Measurements from ENCODE around the gene ATF6. TPM values are rescaled to one million over a fixed set of nuclear protein-coding genes. Genes with fewer than 3 reads are reported as not detected.

ATF6 gene
- total and polyA plus RNA-seq, 8 donors = 3.4 to 54.3 (median 13.5) TPM

GRCh38 chr1:161978011-161978790 lies 212.1 kb downstream of the ATF6 start:
- H3K27me3 ChIP-seq = no peaks in the 10 kb centered on the region
- no peak for DNase-seq
- no peak overlapping the region for H3K4me3 ChIP-seq
- H3K36me3 ChIP-seq = no peaks in the 10 kb centered on the region
- no peaks in the 10 kb centered on the region for H3K9me3 ChIP-seq
- intact Hi-C loops (cut with DNase I; ENCODE audit: low total_unique reads) = no loop called here
- peaks cover 0 to 9% (median 4%) of the 10 kb centered on the region in 4 donors for H3K4me1 ChIP-seq
- TF ChIP-seq EP300 (IDR thresholded peaks at IDR 0.05) (no peak), POLR2AphosphoS5 (IDR thresholded peaks at IDR 0.05) (no peak), CTCF (IDR thresholded peaks at IDR 0.05) (no peak), POLR2A (IDR thresholded peaks at IDR 0.05) (no peak)
- H3K27ac ChIP-seq = no peak overlapping the region
- WGBS, 5 donors = 90 to 92% (median 91%) methylated on average over 31 of the region's 31 CpGs

- intact Hi-C loops (cut with DNase I; ENCODE audit: low total_unique reads) = no loop called here
- Histone ChIP-seq H3K27me3 (no peaks in the 10 kb centered on the region), H3K4me3 (no peak overlapping the region), H3K4me1 (no peaks in the 10 kb centered on the region), H3K27ac (no peak overlapping the region), H3K36me3 (no peaks in the 10 kb centered on the region), H3K9me3 (no peaks in the 10 kb centered on the region)
- DNase-seq = no peak
- WGBS, 5 donors = 76 to 93% (median 88%) methylated on average over 8 of the region's 8 CpGs
- TF ChIP-seq POLR2A (IDR thresholded peaks at IDR 0.05) (no peak), CTCF (IDR thresholded peaks at IDR 0.05) (no peak), POLR2AphosphoS5 (IDR thresholded peaks at IDR 0.05) (no peak), EP300 (IDR thresholded peaks at IDR 0.05) (no peak)
Measured at GRCh38 chr1:161981126-161981525, 215.0 kb downstream of the ATF6 start.

GRCh38 chr1:161981735-161982506 lies 215.8 kb downstream of the ATF6 start:
- Histone ChIP-seq H3K27me3 (no peaks in the 10 kb centered on the region), H3K9me3 (peaks cover 0 to 3% (median 1%) of the 10 kb centered on the region in 4 donors), H3K36me3 (no peaks in the 10 kb centered on the region), H3K4me3 (no peak overlapping the region), H3K4me1 (no peaks in the 10 kb centered on the region), H3K27ac (no peak overlapping the region)
- WGBS, 5 donors = 82 to 87% (median 83%) methylated on average over 11 of the region's 11 CpGs
- no peak for DNase-seq
- TF ChIP-seq POLR2AphosphoS5 (IDR thresholded peaks at IDR 0.05) = no peak
- no peak for TF ChIP-seq EP300 (IDR thresholded peaks at IDR 0.05)
- no peak for TF ChIP-seq POLR2A (IDR thresholded peaks at IDR 0.05)
- no peak for TF ChIP-seq CTCF (IDR thresholded peaks at IDR 0.05)
- intact Hi-C loops (cut with DNase I; ENCODE audit: low total_unique reads) = no loop called here

GRCh38 chr1:161982507-161982895 lies 216.4 kb downstream of the ATF6 start:
- intact Hi-C loops (cut with DNase I; ENCODE audit: low total_unique reads) = no loop called here
- no peaks in the 10 kb centered on the region for H3K27me3 ChIP-seq
- H3K36me3 ChIP-seq = no peaks in the 10 kb centered on the region
- TF ChIP-seq POLR2A (IDR thresholded peaks at IDR 0.05) = no peak
- TF ChIP-seq CTCF (IDR thresholded peaks at IDR 0.05) = no peak
- TF ChIP-seq POLR2AphosphoS5 (IDR thresholded peaks at IDR 0.05) = no peak
- no peak for TF ChIP-seq EP300 (IDR thresholded peaks at IDR 0.05)
- H3K4me3 ChIP-seq = no peak overlapping the region
- no peak overlapping the region for H3K27ac ChIP-seq
- 56 to 74% (median 67%) methylated on average over 5 of the region's 5 CpGs for WGBS, 5 donors
- DNase-seq = no peak
- peaks cover 0 to 8% (median 7%) of the 10 kb centered on the region in 4 donors for H3K9me3 ChIP-seq
- H3K4me1 ChIP-seq = no peaks in the 10 kb centered on the region
